ENCODE data around the gene SH3RF3. TPM values are rescaled to one million over a fixed set of nuclear protein-coding genes. Genes with fewer than 3 reads are reported as not detected.

SH3RF3 gene
- total RNA-seq, 1 experiment from 2014 or later, result not detected

DNA sequence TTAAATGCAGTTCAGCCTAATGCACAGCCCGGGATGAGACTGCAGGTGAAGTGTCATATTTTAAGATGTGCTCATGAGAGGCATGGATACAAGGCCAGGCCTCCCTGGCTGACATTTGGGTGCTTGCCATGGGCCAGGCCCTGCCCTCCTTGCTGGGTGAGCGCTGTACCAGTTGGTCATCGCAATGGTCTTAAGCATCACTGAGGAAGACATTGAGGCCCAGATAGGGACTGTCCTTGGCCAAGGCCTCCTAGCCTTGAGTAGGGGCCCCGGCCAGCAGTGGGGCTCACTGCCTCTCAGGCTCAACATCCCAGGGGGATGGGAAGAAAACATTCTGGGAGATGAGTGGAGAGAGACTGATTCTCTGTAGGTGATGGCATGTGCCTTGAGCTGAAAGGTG, 184.3 kb downstream of the SH3RF3 start (continued):
- TF ChIP-seq JUND (IDR thresholded peaks at IDR 0.05), result no peak
- TF ChIP-seq ZFX (IDR thresholded peaks at IDR 0.05), result no peak
- no peak for TF ChIP-seq FOSL1 (IDR thresholded peaks at IDR 0.05; ENCODE audit: low read depth)
- no peak for TF ChIP-seq RAD21 (IDR thresholded peaks at IDR 0.05; ENCODE audit: low read depth)
- TF ChIP-seq, protein P1, sequence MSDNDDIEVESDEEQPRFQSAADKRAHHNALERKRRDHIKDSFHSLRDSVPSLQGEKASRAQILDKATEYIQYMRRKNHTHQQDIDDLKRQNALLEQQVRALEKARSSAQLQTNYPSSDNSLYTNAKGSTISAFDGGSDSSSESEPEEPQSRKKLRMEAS (IDR thresholded peaks at IDR 0.05), result no peak
- TF ChIP-seq SRF (IDR thresholded peaks at IDR 0.05; ENCODE audit: low read depth), result no peak
- TF ChIP-seq, protein P2, sequence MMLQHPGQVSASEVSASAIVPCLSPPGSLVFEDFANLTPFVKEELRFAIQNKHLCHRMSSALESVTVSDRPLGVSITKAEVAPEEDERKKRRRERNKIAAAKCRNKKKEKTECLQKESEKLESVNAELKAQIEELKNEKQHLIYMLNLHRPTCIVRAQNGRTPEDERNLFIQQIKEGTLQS (IDR thresholded peaks at IDR 0.05), result no peak

- H2AFZ ChIP-seq (ENCODE audit: low read depth, low read length, poor library complexity, severe bottlenecking), result no peak overlapping the region
- ChIA-PET POLR2A (no interaction called here), CTCF (no interaction called here), RAD21 (ENCODE audit: low non-redundant PET in 1 of 2, low total read pairs in 2 of 2, uncharacterized antibody in 2 of 2, unreplicated experiment in 2 of 2) (no interaction called here)
- intact Hi-C loops (cut with micrococcal nuclease), result no loop called here
- no peak for ATAC-seq
- H3K4me2 ChIP-seq (ENCODE audit: low read length), result no peak overlapping the region
- H3K9me3 ChIP-seq (ENCODE audit: control insufficient read depth in 1 of 2, insufficient read depth in 1 of 2, low read depth in 1 of 2, low read length in 2 of 2), result no peaks in the 10 kb centered on the region
- H3K27ac ChIP-seq (ENCODE audit: low read depth, low read length), result no peak overlapping the region
- no peaks in the 10 kb centered on the region for H3K9me2 ChIP-seq (ENCODE audit: insufficient read depth)
- H3K9ac ChIP-seq (ENCODE audit: low read length), result no peak overlapping the region
- H3K27me3 ChIP-seq (ENCODE audit: insufficient read depth, low read length), result peaks cover 3% of the 10 kb centered on the region; the same call in 1 of the 2 replicates
- no peak overlapping the region for H3K4me3 ChIP-seq (replicated peaks in 1 of 2; ENCODE audit: low read depth in 1 of 2, low read length in 2 of 2)
- no peak for DNase-seq (ENCODE audit: low read depth, low spot score)
- no peaks in the 10 kb centered on the region for H3K79me2 ChIP-seq (ENCODE audit: insufficient read depth, low read length)
- TF ChIP-seq, protein P3, sequence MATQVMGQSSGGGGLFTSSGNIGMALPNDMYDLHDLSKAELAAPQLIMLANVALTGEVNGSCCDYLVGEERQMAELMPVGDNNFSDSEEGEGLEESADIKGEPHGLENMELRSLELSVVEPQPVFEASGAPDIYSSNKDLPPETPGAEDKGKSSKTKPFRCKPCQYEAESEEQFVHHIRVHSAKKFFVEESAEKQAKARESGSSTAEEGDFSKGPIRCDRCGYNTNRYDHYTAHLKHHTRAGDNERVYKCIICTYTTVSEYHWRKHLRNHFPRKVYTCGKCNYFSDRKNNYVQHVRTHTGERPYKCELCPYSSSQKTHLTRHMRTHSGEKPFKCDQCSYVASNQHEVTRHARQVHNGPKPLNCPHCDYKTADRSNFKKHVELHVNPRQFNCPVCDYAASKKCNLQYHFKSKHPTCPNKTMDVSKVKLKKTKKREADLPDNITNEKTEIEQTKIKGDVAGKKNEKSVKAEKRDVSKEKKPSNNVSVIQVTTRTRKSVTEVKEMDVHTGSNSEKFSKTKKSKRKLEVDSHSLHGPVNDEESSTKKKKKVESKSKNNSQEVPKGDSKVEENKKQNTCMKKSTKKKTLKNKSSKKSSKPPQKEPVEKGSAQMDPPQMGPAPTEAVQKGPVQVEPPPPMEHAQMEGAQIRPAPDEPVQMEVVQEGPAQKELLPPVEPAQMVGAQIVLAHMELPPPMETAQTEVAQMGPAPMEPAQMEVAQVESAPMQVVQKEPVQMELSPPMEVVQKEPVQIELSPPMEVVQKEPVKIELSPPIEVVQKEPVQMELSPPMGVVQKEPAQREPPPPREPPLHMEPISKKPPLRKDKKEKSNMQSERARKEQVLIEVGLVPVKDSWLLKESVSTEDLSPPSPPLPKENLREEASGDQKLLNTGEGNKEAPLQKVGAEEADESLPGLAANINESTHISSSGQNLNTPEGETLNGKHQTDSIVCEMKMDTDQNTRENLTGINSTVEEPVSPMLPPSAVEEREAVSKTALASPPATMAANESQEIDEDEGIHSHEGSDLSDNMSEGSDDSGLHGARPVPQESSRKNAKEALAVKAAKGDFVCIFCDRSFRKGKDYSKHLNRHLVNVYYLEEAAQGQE (IDR thresholded peaks at IDR 0.05; ENCODE audit: low read depth), result no peak
- no peak for TF ChIP-seq SIN3A (IDR thresholded peaks at IDR 0.05; ENCODE audit: low read depth)
- TF ChIP-seq POLR2A (IDR thresholded peaks at IDR 0.05; ENCODE audit: borderline replicate concordance, extremely low read depth, insufficient read depth, insufficient read length), result no peak
- TF ChIP-seq ZFX (IDR thresholded peaks at IDR 0.05), result no peak
- TF ChIP-seq JUND (IDR thresholded peaks at IDR 0.05), result no peak
- TF ChIP-seq, protein P4, sequence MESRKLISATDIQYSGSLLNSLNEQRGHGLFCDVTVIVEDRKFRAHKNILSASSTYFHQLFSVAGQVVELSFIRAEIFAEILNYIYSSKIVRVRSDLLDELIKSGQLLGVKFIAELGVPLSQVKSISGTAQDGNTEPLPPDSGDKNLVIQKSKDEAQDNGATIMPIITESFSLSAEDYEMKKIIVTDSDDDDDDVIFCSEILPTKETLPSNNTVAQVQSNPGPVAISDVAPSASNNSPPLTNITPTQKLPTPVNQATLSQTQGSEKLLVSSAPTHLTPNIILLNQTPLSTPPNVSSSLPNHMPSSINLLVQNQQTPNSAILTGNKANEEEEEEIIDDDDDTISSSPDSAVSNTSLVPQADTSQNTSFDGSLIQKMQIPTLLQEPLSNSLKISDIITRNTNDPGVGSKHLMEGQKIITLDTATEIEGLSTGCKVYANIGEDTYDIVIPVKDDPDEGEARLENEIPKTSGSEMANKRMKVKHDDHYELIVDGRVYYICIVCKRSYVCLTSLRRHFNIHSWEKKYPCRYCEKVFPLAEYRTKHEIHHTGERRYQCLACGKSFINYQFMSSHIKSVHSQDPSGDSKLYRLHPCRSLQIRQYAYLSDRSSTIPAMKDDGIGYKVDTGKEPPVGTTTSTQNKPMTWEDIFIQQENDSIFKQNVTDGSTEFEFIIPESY (IDR thresholded peaks at IDR 0.05; ENCODE audit: extremely low read depth, insufficient replicate concordance, low read length), result no peak
- TF ChIP-seq FOSL1 (IDR thresholded peaks at IDR 0.05; ENCODE audit: low read depth), result no peak
- no peak for TF ChIP-seq EGR1 (IDR thresholded peaks at IDR 0.05; ENCODE audit: low read depth)
- TF ChIP-seq, protein P1 (IDR thresholded peaks at IDR 0.05), result no peak
- no peak for TF ChIP-seq YY1 (IDR thresholded peaks at IDR 0.05; ENCODE audit: extremely low read depth, insufficient replicate concordance, low read depth, low read length)
- no peak for TF ChIP-seq POLR2AphosphoS5 (IDR thresholded peaks at IDR 0.05; ENCODE audit: low read depth, low read length)
- BruUV-seq (replicated peaks), result no TSS peak
- no peaks in the 10 kb centered on the region for H3K4me1 ChIP-seq (ENCODE audit: control insufficient read depth in 1 of 2, insufficient read depth in 2 of 2, low read length in 2 of 2)
- H4K20me1 ChIP-seq (ENCODE audit: insufficient read depth), result no peaks in the 10 kb centered on the region
- no peaks in the 10 kb centered on the region for H3K36me3 ChIP-seq (ENCODE audit: control insufficient read depth in 1 of 2, insufficient read depth in 2 of 2, low read length in 2 of 2)
Observed at GRCh38 chr2:109316091-109316490, 187.1 kb downstream of the SH3RF3 start.

Measured in HCT116 (cell line).